ENCODE results near the gene CWC27.

- no peak for TF ChIP-seq RORB (CRISPR knock-in tag; IDR thresholded peaks at IDR 0.05)
- TF ChIP-seq CTCF (IDR thresholded peaks at IDR 0.05) = no peak
These were observed 107.5 kb downstream of the CWC27 start for GRCh38 chr5:64876203-64876602.

Measured in WTC11 (cell line).